ENCODE data around the gene OR8G5.

OR8G5 gene, protein sequence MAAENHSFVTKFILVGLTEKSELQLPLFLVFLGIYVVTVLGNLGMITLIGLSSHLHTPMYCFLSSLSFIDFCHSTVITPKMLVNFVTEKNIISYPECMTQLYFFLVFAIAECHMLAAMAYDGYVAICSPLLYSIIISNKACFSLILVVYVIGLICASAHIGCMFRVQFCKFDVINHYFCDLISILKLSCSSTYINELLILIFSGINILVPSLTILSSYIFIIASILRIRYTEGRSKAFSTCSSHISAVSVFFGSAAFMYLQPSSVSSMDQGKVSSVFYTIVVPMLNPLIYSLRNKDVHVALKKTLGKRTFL

GRCh38 chr11:124256076-124256475, at the start of gene OR8G5:
TSS of gene OR8G5 (plus strand) at chr11:124256376. CDS start at chr11:124264932, 8,556 bp downstream.
- H3K27ac ChIP-seq = no peak within 1 kb of the TSS
- TF ChIP-seq CTCF (conservative IDR thresholded peaks at IDR 0.05) = no peak

- H3K27ac ChIP-seq = no peak overlapping the region
- no peak for TF ChIP-seq CTCF (conservative IDR thresholded peaks at IDR 0.05)
Measured at GRCh38 chr11:124207102-124207792, 48.9 kb upstream of the OR8G5 start.

DNA sequence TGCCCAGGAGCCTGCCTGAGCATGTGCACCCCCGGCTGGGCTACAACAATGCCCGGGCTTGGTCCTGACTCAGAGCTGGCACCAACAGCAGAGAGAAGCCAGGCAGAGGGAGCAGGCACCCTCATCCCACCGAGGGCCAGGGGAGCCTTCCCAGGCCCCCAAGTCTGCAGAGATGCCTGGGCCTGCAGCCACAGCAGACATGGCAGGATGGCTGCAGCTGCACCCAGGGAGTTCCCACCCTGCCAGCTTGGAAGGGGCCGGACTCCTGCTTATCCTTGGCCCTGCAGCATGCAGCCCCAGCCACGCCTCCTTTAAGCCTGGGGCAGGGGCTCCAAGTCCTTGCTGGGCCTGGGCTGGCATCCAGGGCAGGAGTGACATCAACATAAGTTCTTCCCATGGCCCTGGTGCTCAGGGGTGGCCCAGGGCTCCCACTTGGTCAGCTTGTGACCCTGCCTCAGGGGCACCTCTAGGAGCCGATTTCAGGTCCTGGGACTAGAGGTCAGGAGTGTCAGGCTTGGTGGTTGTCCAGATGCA, 46.3 kb upstream of the OR8G5 start:
- no peak overlapping the region for H3K27ac ChIP-seq
- no peak for TF ChIP-seq CTCF (conservative IDR thresholded peaks at IDR 0.05)

- TF ChIP-seq CTCF (conservative IDR thresholded peaks at IDR 0.05) = no peak
- no peak overlapping the region for H3K27ac ChIP-seq
Measured at GRCh38 chr11:124210421-124210820, 45.8 kb upstream of the OR8G5 start.

GRCh38 chr11:124211321-124211720, 44.9 kb upstream of the OR8G5 start:
- no peak for TF ChIP-seq CTCF (conservative IDR thresholded peaks at IDR 0.05)

GRCh38 chr11:124214027-124214426, 42.1 kb upstream of the OR8G5 start:
- H3K27ac ChIP-seq = no peak overlapping the region
- TF ChIP-seq CTCF (conservative IDR thresholded peaks at IDR 0.05) = no peak

More at GRCh38 chr11:124211321-124211720, 44.9 kb upstream of the OR8G5 start:
- no peak overlapping the region for H3K27ac ChIP-seq

GRCh38 chr11:124219126-124219525, 37.0 kb upstream of the OR8G5 start:
- TF ChIP-seq CTCF (conservative IDR thresholded peaks at IDR 0.05) = no peak
- H3K27ac ChIP-seq = no peak overlapping the region
